HL-60/S4 treated with phorbol 12-myristate 13-acetate at 8.2 ng/mL for 4 days and 3 days (cell line): ENCODE results near the gene PALMD.

Experiments used
- in situ Hi-C: fragments of 300-500 bp; cut with MboI; formaldehyde crosslinking; loops from 2 replicates; pipeline ENCODE4 v1.15.0; 2022; ENCODE audit warnings: low sequenced_read_pairs

PALMD gene

DNA sequence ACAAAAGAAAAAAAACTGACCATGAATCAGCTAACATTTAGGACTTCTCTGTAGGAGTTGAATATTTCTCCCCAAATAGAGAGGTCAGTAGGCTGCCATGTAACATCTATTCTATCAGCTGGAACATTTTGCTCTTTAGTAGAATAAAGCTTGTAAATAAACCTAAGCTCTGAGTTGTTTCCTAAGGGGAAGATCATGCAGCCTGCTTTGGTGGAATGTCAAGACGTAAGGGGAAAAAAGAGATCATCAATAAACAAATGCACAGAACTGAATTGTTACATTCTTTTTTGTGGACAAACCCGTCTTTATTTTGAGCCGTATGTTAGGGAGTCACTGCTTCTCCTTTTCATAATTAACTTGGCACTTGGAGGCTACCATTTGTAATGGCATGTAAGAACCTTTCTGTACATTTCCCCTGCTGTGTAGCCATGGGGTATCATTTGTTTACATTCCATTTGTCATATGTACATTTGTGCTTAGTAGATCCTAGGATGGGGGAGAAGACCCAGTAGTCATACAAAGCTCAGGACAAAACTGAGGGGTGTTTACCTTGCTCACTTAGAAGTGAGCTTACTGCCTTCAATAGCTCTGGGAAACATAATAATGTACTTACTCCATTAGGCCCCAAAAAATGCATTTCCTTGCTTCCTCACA is 10.8 kb upstream of the PALMD start:
- in situ Hi-C loops: no loop called here

DNA sequence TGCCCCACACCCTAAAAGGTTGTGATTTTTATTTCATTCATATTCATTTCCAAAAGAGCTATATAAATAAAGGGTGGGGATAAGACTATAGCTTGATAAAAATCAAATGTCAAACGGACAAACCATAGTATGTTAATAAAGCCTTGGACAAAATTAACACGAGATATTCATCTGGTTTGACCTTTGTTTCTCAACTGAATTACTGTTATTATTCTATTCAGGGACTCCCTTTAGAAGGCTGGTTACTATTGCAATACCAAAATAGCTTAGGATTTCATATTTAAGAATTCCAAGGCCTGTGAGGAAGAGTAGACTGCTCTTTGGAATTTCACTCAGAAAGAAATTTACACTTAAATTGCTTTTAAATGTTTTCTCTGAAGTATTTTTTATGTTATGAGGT is 10.2 kb upstream of the PALMD start:
- in situ Hi-C loops: no loop called here

DNA sequence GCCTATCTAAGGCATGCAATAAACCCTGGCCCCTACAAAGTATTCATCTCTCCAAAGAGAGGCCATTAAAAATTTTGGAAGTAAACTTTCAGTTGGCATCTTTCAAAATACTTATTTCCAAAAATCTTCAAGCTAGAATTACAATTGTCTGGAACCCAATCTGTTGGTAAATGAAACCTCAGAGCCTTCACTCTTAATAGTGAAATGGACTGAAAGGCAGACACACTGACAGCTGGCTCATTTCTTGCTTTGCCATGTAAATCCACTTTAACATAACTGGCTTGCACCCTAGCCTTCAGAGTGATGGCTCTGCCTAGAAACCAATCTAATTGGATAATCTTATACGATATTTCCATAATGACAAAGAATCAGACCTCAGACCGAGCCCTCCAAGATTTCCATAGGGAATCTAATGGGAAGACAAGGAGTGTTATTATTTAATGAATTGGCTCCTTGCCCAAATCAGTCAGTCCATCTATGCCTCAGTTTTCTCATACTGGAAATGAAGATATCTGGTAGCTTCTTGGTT is 9.2 kb upstream of the PALMD start:
- in situ Hi-C loops: no loop called here

DNA sequence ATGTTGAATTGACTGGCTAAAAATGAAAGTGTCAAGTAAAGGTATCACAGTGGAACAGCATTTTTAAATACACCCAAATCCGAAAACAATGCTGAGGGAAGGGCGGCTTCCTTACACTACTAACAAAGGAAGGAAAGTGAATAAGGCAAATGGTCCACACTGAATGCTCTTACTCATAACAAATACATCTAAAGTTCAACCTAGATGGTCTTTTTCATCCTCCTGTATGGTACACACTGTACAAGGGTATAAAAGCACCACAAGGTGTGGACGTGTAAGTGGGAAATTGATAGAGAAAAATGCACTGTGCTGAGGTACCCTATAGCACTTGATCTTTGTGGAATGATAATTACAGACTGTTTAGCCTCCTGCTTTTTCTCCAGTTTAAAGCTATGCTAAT is 7.1 kb upstream of the PALMD start:
- in situ Hi-C loops: no loop called here

DNA sequence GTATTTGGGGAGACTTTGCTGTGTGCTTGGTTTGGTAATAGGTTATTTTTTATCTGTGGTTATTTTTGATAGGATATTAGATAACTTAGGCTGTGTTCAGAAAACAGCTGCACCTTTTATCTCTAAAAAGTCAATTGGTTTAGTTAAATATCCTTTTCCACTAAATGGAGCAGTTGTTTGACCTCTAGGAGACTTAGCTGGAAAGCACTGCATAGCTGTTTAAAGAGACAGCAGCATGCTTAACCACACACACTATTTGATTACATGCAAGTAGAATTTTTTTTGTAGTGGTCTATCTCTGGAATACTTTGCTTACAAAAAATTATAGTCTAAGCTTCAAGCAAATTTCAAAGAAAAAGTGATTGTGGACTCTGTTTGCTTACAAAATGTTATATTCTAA is 6.5 kb upstream of the PALMD start:
- in situ Hi-C loops: no loop called here

DNA sequence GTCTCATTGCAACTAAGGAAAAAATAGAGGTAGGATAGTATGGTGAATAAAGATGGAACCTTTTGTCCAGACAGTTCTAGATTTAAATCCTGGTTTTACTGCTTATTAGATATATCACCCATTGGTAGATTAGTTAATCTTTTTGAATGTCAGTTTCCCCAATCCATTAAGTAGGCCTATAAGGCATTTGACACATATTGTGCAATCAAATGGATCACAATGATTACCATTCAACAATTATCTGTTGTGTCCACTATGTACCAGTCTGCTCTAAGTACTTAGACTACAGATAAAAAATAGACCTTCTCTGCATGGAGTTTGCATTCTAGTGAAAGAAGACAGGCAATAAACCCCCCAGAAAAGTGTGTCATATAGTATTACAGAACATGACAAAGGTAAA is 6.0 kb upstream of the PALMD start:
- in situ Hi-C loops: no loop called here

DNA sequence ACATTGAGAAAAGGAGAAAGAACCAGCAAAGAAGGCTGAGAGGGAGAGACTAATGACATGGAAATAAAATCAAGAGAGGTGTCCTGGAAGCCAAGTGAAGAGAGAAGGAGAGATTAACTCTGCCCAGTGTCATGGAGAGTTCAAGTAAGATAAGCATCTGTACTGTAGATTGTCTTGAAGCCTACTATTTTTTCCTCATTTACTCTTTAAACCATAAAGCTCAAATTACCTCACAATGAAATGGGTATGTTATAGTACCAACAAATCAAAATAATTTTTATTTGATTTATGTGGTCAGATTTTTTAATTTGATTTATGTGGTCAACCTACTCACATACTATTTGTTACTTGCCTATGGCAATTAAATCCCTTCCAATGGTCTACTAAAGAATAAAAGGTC is 5.2 kb upstream of the PALMD start:
- in situ Hi-C loops: no loop called here

DNA sequence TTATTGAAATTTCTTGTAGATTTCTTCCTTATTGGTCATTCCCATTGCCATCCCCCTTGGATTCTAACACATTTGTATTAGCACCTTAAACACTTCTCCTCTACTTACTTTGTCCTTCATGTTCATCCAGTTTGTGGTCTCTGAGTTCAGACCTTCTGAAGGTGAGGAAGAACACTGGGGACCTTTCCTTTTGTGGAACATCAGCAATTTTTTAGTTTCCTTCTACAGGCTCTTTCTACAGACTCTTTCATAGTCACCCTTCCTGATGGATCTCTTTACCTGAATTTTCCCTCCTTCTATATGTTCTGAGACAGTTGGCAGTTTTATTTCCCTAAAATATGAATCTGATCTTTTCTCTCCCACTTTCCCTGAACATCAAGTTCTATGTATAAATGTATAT is 4.4 kb upstream of the PALMD start:
- in situ Hi-C loops: no loop called here

DNA sequence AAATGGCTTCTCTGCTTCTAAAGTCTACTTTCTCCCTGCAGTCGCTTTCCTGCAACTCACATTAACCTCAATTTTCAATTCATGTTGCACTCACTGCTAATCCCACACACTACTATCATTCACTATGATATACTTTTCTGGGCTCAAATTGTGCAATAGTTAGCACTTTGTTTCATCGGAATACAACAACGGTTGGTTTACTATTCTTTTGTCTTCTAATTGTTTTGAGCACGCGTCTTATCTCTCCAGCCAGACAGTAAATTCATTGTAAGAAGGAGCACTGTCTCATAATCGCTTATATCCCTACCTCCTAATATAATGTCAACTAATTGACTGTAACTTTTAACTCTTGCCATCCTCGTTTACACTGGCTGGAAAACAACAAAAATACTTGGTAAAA is 3.9 kb upstream of the PALMD start:
- in situ Hi-C loops: no loop called here

DNA sequence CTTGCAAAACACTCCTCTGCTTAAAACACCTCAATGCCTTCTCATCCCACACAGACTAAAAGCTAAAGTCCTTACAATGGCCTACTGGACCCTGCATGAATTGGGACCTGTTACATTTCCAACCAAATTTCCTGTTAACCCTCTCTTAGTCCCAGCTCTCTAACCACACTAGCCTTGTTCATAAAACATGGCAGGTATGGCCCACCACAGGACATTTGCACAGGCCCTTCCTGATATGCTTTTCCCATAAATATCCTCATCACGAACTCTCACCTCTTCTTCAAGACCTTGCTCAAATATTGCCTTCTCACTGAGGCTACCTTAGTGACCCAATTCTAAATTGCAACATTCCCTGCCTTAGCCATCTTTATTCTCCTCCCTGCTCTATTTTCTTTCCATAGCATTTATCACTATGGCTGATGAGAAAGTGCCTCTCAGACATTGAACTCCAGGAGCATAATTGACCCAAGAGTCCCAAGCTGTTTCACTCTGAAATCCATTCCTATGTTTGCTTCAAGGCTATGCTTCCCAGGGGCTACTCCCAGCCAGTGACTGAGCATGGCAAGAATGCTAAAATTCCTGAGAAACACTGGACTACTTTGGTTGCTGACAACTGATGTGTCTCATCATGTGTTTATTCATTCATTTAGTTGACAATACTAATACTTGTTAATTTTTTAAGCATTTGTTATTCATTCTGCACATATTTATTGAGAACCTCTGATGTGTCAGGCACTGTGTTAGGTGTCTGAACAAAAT is 2.7 kb upstream of the PALMD start:
- in situ Hi-C loops: no loop called here

DNA sequence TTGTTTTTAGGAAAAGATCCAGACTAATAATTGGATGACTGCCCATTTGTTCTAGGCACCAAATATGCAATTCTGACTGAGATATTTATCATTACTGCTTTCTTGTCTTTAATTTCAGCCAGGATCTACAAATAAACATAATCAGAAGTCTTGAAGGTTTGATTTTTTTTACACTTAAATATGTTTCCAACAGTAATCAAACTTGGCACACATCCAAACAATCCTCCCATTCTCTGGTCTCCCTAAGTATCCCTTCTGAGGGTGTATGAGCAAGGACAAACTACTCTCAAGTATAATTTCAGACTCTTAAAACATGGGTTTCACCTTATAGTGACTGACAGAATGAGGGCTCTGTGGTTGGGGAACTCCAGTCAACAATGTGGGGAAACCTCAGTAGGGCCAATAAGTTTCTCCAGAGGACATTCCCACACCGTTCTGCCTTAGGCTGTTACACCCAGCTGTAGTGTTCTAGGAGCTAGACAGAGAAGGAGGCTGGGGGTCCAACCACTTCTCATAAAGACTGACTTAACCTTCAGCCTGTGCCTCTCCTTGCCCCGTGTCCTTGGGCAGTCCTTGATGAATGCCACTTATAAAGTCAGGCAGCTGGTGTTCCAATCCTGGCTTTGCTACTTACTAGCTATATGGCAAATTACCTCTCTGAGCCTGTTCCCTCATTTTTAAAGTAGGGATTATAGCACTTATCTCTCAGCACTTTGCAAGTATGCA is 1.5 kb upstream of the PALMD start:
- in situ Hi-C loops: no loop called here

DNA sequence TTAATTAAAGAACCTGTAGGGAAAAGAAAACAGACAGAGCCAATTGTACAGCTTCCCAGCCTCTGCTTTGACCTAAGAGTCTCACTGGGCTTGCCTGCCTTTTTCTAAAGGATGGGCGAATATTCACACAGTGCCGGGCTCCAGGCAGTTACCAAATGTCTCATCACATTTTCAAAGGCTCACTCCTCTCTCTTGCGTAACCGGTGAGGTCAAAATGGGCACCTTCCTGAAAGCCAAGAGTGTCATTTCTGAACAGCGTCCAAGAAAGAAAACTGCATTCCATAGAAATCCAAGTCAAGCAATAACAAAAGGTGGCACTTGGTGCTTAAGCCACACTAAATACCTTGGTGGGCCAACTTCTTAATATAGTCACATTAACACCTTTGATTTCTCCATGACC is 710 bp upstream of the PALMD start:
- in situ Hi-C loops: no loop called here

DNA sequence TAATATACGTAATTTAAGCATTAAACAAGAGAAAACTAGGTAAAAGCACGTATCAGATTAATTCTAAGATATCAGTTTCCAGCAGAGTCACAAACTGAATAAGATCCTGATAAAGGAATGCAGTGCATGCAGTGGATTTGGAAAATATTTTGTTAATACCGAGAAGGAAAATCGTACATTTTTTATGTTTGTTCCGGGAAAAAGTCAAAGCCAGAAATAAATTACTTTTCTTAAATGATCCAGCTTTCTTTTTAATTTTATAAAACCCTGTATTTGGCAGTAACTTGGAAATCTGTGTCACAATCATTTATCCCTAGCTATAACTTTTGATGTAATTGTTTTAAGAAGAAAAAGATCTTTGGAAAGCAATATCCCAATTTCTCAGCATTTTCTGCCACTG is 955 bp downstream of the PALMD start:
- in situ Hi-C loops: no loop called here

DNA sequence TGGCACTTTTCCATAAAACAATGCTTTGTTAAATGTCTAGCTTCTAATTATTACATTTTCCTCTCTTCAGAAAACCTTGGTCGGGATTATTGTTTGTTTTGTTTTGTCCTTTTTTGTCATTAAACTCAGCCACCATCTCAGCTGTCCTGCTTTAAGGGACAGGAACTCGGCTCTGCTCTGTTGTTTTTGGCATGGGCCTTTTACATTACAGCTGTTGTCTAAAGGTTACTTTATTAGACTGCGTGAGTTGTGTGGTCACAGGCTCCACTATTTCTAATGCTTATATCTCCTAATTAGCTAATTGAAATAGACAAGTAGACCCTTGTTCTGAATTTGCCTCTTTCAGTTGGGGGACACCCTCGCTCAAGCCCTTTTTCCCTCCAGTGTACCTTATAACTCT is 1.6 kb downstream of the PALMD start:
- in situ Hi-C loops: no loop called here

DNA sequence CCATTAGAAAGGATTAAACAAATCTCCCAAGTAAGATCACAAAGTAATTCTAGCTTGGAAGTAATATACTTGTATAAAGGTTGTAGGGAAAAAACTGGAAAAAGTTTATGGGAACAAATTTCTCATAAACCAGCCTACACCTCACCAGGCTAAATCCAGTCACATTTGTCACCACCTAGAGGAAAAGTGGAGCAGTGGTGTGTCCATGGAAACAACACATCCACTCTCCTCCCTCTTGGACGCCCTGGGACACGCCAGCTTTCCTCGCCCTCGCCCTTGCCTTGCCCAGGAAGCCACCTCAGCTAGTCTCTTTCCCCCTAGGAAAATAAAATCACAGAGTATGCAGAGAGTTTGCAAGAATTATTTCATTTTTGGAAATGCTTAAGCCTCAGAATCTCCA is 2.2 kb downstream of the PALMD start:
- in situ Hi-C loops: no loop called here

DNA sequence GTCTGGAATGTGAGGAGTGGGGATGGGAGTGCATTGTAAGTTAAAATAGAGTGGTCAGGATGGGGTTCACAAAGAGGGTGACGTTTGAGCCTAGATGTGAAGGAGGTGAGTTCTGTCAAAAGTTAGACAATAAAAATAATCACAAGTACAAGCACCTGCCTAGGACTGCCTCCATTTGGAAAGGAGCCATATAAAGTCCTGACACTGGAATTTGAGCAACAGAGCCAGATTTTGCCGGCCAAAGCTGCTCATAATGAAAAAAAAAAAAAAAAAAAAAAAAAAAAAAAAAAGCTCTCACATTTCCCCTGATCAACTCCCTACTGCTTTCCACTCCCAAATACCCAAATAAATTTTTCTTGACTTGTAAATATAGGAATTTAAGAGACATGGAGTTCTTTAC is 4.1 kb downstream of the PALMD start:
- in situ Hi-C loops: no loop called here

DNA sequence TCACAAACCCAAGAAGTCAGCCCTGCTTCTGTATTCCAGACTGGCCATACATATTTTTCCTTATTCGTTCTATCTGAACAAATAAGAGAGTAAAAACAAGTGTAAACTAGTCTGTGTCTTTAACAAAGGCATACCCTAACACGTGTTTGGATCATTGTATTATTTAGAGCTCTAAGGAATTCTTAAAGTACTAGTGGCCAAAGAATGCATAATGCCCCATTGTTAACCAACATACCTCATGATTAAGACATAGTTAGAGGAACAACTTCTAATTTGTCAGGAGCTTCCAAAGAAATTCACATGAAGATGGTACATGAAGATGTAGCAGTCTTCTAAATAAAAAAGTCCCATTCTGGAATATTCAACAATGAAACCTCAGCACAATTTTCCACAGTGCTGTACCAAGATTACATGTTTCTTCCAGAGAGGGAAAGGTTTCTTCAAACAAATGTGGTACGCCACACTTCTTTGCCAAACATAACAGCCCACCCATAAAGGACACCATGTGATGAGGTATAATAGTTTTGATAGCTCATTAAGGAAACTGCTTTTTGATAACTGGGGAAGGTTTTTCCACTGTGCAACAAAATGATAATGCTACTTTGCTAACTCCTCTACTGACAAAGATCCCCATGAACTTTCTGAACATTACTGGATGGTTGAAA is 5.0 kb downstream of the PALMD start:
- in situ Hi-C loops: no loop called here

DNA sequence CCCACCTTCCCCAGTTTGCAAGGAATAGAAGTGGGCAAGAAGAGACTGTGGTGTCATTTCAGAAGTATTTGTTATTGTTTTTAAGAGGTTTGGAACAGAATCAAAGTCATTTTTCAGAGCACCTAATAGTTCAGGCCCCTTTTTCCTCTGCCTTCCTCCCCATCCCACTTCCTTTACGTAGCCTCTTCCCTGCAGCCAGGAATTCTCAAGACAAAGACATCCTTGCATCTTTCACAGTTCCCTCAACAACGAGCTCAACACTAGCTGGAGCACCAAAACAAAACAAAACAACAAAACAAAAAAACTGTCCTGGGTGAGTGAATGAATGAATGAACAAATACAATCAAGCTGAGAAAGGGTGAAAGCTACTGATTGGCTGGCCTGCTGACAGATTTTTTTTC is 7.0 kb downstream of the PALMD start:
- in situ Hi-C loops: no loop called here

DNA sequence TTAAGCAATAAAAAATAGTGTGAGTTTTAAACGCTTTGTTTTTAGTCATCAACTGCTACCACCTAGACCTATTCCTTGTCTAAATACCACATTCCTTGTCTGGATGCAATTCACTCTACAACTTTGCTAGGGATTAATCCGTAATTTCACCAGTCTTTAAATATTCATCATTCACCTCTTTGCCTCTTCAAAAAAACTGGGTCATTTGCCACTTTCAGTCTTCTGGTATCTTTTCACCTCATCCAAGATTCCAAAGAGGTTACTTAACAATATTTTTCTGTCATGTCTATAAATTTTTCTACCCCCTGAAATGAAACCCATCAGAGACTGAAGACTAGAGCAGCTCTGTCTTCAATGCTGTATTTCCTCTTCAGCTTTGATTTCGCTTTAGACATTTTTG is 9.5 kb downstream of the PALMD start:
- in situ Hi-C loops: no loop called here

DNA sequence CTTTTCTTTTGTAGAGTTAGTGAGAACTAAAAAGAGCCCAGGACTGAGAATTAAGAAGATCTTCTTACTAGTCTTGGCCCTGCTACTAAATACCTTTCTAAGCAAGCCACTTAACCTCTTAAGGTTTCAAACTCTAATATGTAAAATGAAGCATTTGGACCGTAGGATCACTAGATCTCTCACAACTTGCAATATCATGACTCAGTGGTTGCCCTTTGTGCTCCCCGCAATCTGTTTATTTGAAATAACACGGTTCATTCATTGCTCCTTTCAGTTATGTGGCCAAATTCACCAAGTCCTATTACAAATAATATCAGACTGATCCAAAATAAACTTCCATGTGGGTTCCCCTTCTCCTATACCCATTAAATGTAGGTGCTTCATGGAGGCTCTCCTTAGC is 10.8 kb downstream of the PALMD start:
- in situ Hi-C loops: no loop called here

DNA sequence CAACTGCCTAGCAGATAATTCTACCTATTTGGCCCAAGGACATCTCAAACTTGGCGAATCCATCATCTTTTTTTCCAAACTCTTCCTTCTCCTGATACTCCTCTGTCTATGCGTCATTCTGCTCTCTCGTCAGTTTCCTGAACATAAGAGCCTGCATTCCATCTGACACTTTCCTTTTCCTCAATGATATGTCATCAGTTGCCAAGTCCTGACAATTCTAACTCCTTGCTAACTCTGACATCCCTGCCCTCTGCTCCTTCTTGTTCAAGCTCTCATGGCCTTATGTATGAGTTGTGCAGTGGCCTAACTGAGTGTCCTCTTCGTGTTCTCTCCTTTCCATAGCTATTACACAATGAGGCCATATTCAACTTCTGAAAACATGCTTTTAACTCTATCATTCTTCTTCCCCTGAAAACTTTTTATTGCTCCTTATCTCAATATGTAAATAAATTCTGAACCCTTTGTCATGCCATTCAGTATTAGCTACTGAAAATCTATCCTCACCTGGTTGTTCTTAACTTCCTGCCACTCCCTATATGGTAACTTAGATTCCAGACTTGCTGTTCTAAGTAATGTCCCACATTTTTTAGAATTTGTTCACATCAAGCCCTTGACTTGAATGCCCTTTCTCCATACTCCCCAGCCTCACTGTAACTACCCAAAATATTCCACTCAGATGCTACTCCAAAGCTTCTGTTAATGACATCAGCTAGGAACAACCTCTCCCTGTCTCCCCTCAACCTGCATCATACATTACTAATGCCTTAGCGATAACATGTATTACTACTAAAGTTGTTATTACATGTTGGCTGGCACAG is 11.5 kb downstream of the PALMD start:
- in situ Hi-C loops: no loop called here
